Stimulated activated CD8-positive, alpha-beta memory T cell treated with anti-CD3 and anti-CD28 coated beads, Interleukin-7, amount 100 ng/mL, for 4 hours (primary cell): ENCODE data around the gene FAM174A.
A peak's percentile ranks its signal among the peaks of the same experiment; 100 is the strongest.

ENCODE experiments used
- DNase-seq, 2 donors: peaks; one replicate each; pipeline ENCODE4 v3.0.0-alpha.2; 2020; ENCODE audit warnings: low read depth in 2 of 2

FAM174A gene

GRCh38 chr5:100535060-100536005 is at the start of gene FAM174A:
Gene FAM174A (plus strand): TSS chr5:100535374. CDS start chr5:100535531, 157 bp downstream.
- peak; percentile 87 for DNase-seq

GRCh38 chr5:100493996-100494395 is 41.2 kb upstream of the FAM174A start:
- DNase-seq: no peak

GRCh38 chr5:100496296-100496695 is 38.9 kb upstream of the FAM174A start:
- no peak for DNase-seq

GRCh38 chr5:100502684-100503083 is 32.5 kb upstream of the FAM174A start:
- no peak for DNase-seq

- DNase-seq: no peak
Observed at GRCh38 chr5:100505984-100506670, 29.0 kb upstream of the FAM174A start.

GRCh38 chr5:100516285-100516684 is 18.9 kb upstream of the FAM174A start:
- no peak for DNase-seq

- no peak for DNase-seq
Observed at GRCh38 chr5:100517301-100517974, 17.7 kb upstream of the FAM174A start.

GRCh38 chr5:100518377-100518776 is 16.8 kb upstream of the FAM174A start:
- no peak for DNase-seq

GRCh38 chr5:100519075-100519474 is 16.1 kb upstream of the FAM174A start:
- DNase-seq: no peak

- DNase-seq: no peak
Observed at GRCh38 chr5:100520348-100520747, 14.8 kb upstream of the FAM174A start.

GRCh38 chr5:100537946-100538345 is 2.8 kb downstream of the FAM174A start:
- no peak for DNase-seq

- DNase-seq: no peak
Observed at GRCh38 chr5:100539519-100539918, 4.3 kb downstream of the FAM174A start.

GRCh38 chr5:100542086-100542485 is 6.9 kb downstream of the FAM174A start:
- DNase-seq: no peak

- no peak for DNase-seq
Observed at GRCh38 chr5:100546001-100546400, 10.8 kb downstream of the FAM174A start.

- no peak for DNase-seq
Observed at GRCh38 chr5:100550531-100551051, 15.4 kb downstream of the FAM174A start.

- DNase-seq: no peak
Observed at GRCh38 chr5:100551183-100551582, 16.0 kb downstream of the FAM174A start.

- DNase-seq: no peak
Observed at GRCh38 chr5:100553209-100553608, 18.0 kb downstream of the FAM174A start.

GRCh38 chr5:100560860-100561259 is 25.7 kb downstream of the FAM174A start:
- DNase-seq: no peak

GRCh38 chr5:100562821-100563220 is 27.6 kb downstream of the FAM174A start:
- no peak for DNase-seq

- DNase-seq: no peak
Observed at GRCh38 chr5:100566382-100567141, 31.4 kb downstream of the FAM174A start.

GRCh38 chr5:100574716-100575115 is 39.5 kb downstream of the FAM174A start:
- no peak for DNase-seq
